Measurements from ENCODE around the gene PPP2R2D.

The PPP2R2D gene

GRCh38 chr10:132004052-132004451 is 103.2 kb downstream of the PPP2R2D start:
- H3K27ac ChIP-seq: no peak overlapping the region
- TF ChIP-seq CTCF (IDR thresholded peaks at IDR 0.05) (no peak), ZFX (IDR thresholded peaks at IDR 0.05; ENCODE audit: borderline replicate concordance) (no peak)

- H3K27ac ChIP-seq: no peak overlapping the region
- TF ChIP-seq CTCF (IDR thresholded peaks at IDR 0.05): no peak
- TF ChIP-seq ZFX (IDR thresholded peaks at IDR 0.05; ENCODE audit: borderline replicate concordance): no peak
These were observed 104.3 kb downstream of the PPP2R2D start for GRCh38 chr10:132005147-132005546.

- no peak overlapping the region for H3K27ac ChIP-seq
- no peak for TF ChIP-seq ZFX (IDR thresholded peaks at IDR 0.05; ENCODE audit: borderline replicate concordance)
- no peak for TF ChIP-seq CTCF (IDR thresholded peaks at IDR 0.05)
These were observed 106.2 kb downstream of the PPP2R2D start for GRCh38 chr10:132006966-132007365.

GRCh38 chr10:132007681-132008080 is 106.9 kb downstream of the PPP2R2D start:
- no peak for TF ChIP-seq CTCF (IDR thresholded peaks at IDR 0.05)
- TF ChIP-seq ZFX (IDR thresholded peaks at IDR 0.05; ENCODE audit: borderline replicate concordance): no peak
- no peak overlapping the region for H3K27ac ChIP-seq

Data from 22Rv1 (cell line).